Gastroesophageal sphincter (tissue), 3 donors: ENCODE data around the gene PHAF1.

Source experiments
- CTCF ChIP-seq, 4 experiments: fragments of 200-600 bp in 2 of 4; fragments of 450-650 bp in 2 of 4; sonication (generic) in 1 of 4; IDR thresholded peaks; one replicate each; pipeline ENCODE4 v1.5.1; 2017 to 2019; ENCODE audit warnings: antibody characterized with exemption in 4 of 4, mild to moderate bottlenecking in 2 of 4, moderate library complexity in 2 of 4
- EP300 ChIP-seq: sonication (generic); formaldehyde crosslinking; IDR thresholded peaks from one replicate; pipeline ENCODE4 v1.6.1; 2017; ENCODE audit warnings: antibody characterized with exemption, mild to moderate bottlenecking
- POLR2A ChIP-seq, 2 donors: fragments of 450-650 bp; IDR thresholded peaks; one replicate each; pipeline ENCODE4 v1.6.1; 2017; ENCODE audit warnings: antibody characterized with exemption in 2 of 2, mild to moderate bottlenecking in 2 of 2, moderate library complexity in 1 of 2
- POLR2AphosphoS5 ChIP-seq: sonication (generic); formaldehyde crosslinking; IDR thresholded peaks from one replicate; pipeline ENCODE4 v1.6.1; 2017; ENCODE audit warnings: antibody characterized with exemption

GRCh38 chr16:67156143-67156844 lies 46.6 kb downstream of the PHAF1 start:
- TF ChIP-seq CTCF (IDR thresholded peaks at IDR 0.05) (no peak), POLR2A (IDR thresholded peaks at IDR 0.05) (no peak), EP300 (no peak), POLR2AphosphoS5 (no peak)
